Epithelial cell of proximal tubule (primary cell): Measurements from ENCODE around the gene ZNF280A. TPM values are rescaled to one million over a fixed set of nuclear protein-coding genes. Genes with fewer than 3 reads are reported as not detected.
"Not testable (repeated sequence)": the region's sequence is repeated elsewhere in the genome, so short reads cannot be mapped to it uniquely, and the experiment has no call there.

Source experiments
- DNase-seq: peaks from one replicate; pipeline ENCODE4 v3.0.0-alpha.2; 2011; ENCODE audit warnings: low read depth
- H3K4me3 ChIP-seq: 2 replicates; pipeline ENCODE4 v1.5.1; 2011; ENCODE audit warnings: low read depth, mild to moderate bottlenecking, low read length
- CTCF ChIP-seq: conservative IDR thresholded peaks from 2 replicates; pipeline ENCODE4 v1.5.1; 2012; ENCODE audit warnings: low read depth, mild to moderate bottlenecking, low read length
- total RNA-seq: library from RNA; depleted of rRNA; stranded (reverse); fragments of >200 nt; gene quantifications from 2 replicates; pipeline ENCODE4 v1.2.3, GENCODE V29; 2015

Gene ZNF280A
- total RNA-seq, 1 donor from 2014 or later = not detected

GRCh38 chr22:22533863-22534262 is 13.8 kb upstream of the ZNF280A start:
- DNase-seq = no peak
- H3K4me3 ChIP-seq = no peak overlapping the region
- no peak for TF ChIP-seq CTCF

GRCh38 chr22:22533417-22533816 is 13.3 kb upstream of the ZNF280A start:
- DNase-seq = no peak
- TF ChIP-seq CTCF = no peak
- no peak overlapping the region for H3K4me3 ChIP-seq

- DNase-seq, H3K4me3 ChIP-seq: not testable (repeated sequence)
Measured at GRCh38 chr22:22532547-22533071, 12.5 kb upstream of the ZNF280A start.

- no peak for DNase-seq
- no peak for TF ChIP-seq CTCF
- H3K4me3 ChIP-seq = no peak overlapping the region
Measured at GRCh38 chr22:22531770-22532546, 11.9 kb upstream of the ZNF280A start.

GRCh38 chr22:22528780-22529179 is 8.7 kb upstream of the ZNF280A start:
- DNase-seq = no peak
- H3K4me3 ChIP-seq = no peak overlapping the region
- TF ChIP-seq CTCF = no peak

GRCh38 chr22:22527312-22527711 is 7.2 kb upstream of the ZNF280A start:
- TF ChIP-seq CTCF = no peak
- DNase-seq = no peak
- H3K4me3 ChIP-seq = no peak overlapping the region

GRCh38 chr22:22526125-22526912 is 6.2 kb upstream of the ZNF280A start:
- H3K4me3 ChIP-seq = no peak overlapping the region
- no peak for DNase-seq

More at GRCh38 chr22:22526125-22526912, 6.2 kb upstream of the ZNF280A start:
- TF ChIP-seq CTCF = no peak
